IMR-90 (cell line): ENCODE results near the gene TRIO.
A peak's percentile ranks its signal among the peaks of the same experiment; 100 is the strongest.

Experiments used
- BHLHE40 ChIP-seq: fragments of 150-350 bp; IDR thresholded peaks from 2 replicates; pipeline ENCODE4 v1.6.1; 2016; ENCODE audit warnings: mild to moderate bottlenecking, low read depth, low read length
- CEBPB ChIP-seq: IDR thresholded peaks from 2 replicates; pipeline ENCODE4 v1.6.1; 2012; ENCODE audit warnings: low read depth, low read length, improper control_type of control experiment
- CHD1 ChIP-seq: IDR thresholded peaks from 2 replicates; pipeline ENCODE4 v1.6.1; 2012; ENCODE audit warnings: low read depth, low read length, improper control_type of control experiment
- CTCF ChIP-seq: conservative IDR thresholded peaks from 2 replicates; pipeline ENCODE4 v1.5.1; 2012; ENCODE audit warnings: mild to moderate bottlenecking, low read depth, low read length, improper control_type of control experiment
- MAFK ChIP-seq: IDR thresholded peaks from 2 replicates; pipeline ENCODE4 v1.6.1; 2012; ENCODE audit warnings: low read depth, low read length, improper control_type of control experiment
- NFE2L2 ChIP-seq: fragments of 150-350 bp; IDR thresholded peaks from 2 replicates; pipeline ENCODE4 v1.6.1; 2016; ENCODE audit warnings: low read depth, mild to moderate bottlenecking, low read length
- POLR2A ChIP-seq: IDR thresholded peaks from 2 replicates; pipeline ENCODE4 v1.6.1; 2012; ENCODE audit warnings: mild to moderate bottlenecking, low read depth, low read length
- RAD21 ChIP-seq: IDR thresholded peaks from 2 replicates; pipeline ENCODE4 v1.6.1; 2012; ENCODE audit warnings: low read length, improper control_type of control experiment
- RCOR1 ChIP-seq: IDR thresholded peaks from 2 replicates; pipeline ENCODE4 v1.6.1; 2012; ENCODE audit warnings: mild to moderate bottlenecking, low read length, improper control_type of control experiment; ENCODE audit not compliant: insufficient replicate concordance
- RFX5 ChIP-seq: IDR thresholded peaks from 2 replicates; pipeline ENCODE4 v1.8.0; 2012; ENCODE audit warnings: low read depth, mild to moderate bottlenecking, low read length, moderate library complexity
- SMC3 ChIP-seq: fragments of 150-350 bp; IDR thresholded peaks from 2 replicates; pipeline ENCODE4 v1.6.1; 2016; ENCODE audit warnings: low read depth, mild to moderate bottlenecking, antibody characterized with exemption, low read length, moderate library complexity
- TF ChIP-seq, protein P1 (sequence below): fragments of 150-350 bp; IDR thresholded peaks from 2 replicates; pipeline ENCODE4 v1.6.1; 2017; ENCODE audit warnings: mild to moderate bottlenecking, antibody characterized with exemption, low read length, low read depth
- TF ChIP-seq, protein P2 (sequence below): fragments of 150-350 bp; IDR thresholded peaks from 2 replicates; pipeline ENCODE4 v1.6.1; 2016; ENCODE audit warnings: low read depth, mild to moderate bottlenecking, low read length, moderate library complexity, borderline replicate concordance

GRCh38 chr5:14129123-14129522, 14.0 kb upstream of the TRIO start:
- no peak for TF ChIP-seq NFE2L2
- TF ChIP-seq, protein P1, sequence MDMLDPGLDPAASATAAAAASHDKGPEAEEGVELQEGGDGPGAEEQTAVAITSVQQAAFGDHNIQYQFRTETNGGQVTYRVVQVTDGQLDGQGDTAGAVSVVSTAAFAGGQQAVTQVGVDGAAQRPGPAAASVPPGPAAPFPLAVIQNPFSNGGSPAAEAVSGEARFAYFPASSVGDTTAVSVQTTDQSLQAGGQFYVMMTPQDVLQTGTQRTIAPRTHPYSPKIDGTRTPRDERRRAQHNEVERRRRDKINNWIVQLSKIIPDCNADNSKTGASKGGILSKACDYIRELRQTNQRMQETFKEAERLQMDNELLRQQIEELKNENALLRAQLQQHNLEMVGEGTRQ = 0 out of 2 replicates have a peak, but pooled peaks have one; percentile 9
- no peak for TF ChIP-seq SMC3
- no peak for TF ChIP-seq RAD21
- no peak for TF ChIP-seq POLR2A
- TF ChIP-seq CTCF = no peak
- TF ChIP-seq, protein P2, sequence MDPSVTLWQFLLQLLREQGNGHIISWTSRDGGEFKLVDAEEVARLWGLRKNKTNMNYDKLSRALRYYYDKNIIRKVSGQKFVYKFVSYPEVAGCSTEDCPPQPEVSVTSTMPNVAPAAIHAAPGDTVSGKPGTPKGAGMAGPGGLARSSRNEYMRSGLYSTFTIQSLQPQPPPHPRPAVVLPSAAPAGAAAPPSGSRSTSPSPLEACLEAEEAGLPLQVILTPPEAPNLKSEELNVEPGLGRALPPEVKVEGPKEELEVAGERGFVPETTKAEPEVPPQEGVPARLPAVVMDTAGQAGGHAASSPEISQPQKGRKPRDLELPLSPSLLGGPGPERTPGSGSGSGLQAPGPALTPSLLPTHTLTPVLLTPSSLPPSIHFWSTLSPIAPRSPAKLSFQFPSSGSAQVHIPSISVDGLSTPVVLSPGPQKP = no peak
- no peak for TF ChIP-seq BHLHE40
- no peak for TF ChIP-seq RFX5
- no peak for TF ChIP-seq CEBPB
- no peak for TF ChIP-seq RCOR1
- no peak for TF ChIP-seq MAFK
- no peak for TF ChIP-seq CHD1
